Memory B cell (primary cell): ENCODE results near the gene MUC5AC.
"Not testable (repeated sequence)": the region's sequence is repeated elsewhere in the genome, so short reads cannot be mapped to it uniquely, and the experiment has no call there.

ENCODE experiments used
- ATAC-seq: fragments of 150-1000 bp; cut with Tn5 transposase; 2 replicates; pipeline ENCODE4 v1.10.0; 2021; ENCODE audit warnings: low read depth, mild to moderate bottlenecking, moderate library complexity
- DNase-seq, 2 donors: peaks; one replicate each; pipeline ENCODE4 v3.0.0; 2022; ENCODE audit warnings: low spot score in 2 of 2
- H3K27ac Mint-ChIP-seq: one replicate; pipeline ENCODE4 v1.8.0; 2022; ENCODE audit warnings: mild to moderate bottlenecking, moderate library complexity, mixed read lengths
- H3K27me3 Mint-ChIP-seq: one replicate; pipeline ENCODE4 v1.8.0; 2022; ENCODE audit warnings: mixed read lengths
- H3K36me3 Mint-ChIP-seq: one replicate; pipeline ENCODE4 v1.8.0; 2022; ENCODE audit warnings: mild to moderate bottlenecking, mixed read lengths
- H3K4me1 Mint-ChIP-seq: one replicate; pipeline ENCODE4 v1.8.0; 2022; ENCODE audit warnings: mixed read lengths
- H3K4me3 Mint-ChIP-seq: one replicate; pipeline ENCODE4 v1.8.0; 2022; ENCODE audit warnings: mild to moderate bottlenecking, moderate library complexity, mixed read lengths
- H3K9me3 Mint-ChIP-seq: one replicate; pipeline ENCODE4 v1.8.0; 2022; ENCODE audit warnings: mixed read lengths

The MUC5AC gene, protein sequence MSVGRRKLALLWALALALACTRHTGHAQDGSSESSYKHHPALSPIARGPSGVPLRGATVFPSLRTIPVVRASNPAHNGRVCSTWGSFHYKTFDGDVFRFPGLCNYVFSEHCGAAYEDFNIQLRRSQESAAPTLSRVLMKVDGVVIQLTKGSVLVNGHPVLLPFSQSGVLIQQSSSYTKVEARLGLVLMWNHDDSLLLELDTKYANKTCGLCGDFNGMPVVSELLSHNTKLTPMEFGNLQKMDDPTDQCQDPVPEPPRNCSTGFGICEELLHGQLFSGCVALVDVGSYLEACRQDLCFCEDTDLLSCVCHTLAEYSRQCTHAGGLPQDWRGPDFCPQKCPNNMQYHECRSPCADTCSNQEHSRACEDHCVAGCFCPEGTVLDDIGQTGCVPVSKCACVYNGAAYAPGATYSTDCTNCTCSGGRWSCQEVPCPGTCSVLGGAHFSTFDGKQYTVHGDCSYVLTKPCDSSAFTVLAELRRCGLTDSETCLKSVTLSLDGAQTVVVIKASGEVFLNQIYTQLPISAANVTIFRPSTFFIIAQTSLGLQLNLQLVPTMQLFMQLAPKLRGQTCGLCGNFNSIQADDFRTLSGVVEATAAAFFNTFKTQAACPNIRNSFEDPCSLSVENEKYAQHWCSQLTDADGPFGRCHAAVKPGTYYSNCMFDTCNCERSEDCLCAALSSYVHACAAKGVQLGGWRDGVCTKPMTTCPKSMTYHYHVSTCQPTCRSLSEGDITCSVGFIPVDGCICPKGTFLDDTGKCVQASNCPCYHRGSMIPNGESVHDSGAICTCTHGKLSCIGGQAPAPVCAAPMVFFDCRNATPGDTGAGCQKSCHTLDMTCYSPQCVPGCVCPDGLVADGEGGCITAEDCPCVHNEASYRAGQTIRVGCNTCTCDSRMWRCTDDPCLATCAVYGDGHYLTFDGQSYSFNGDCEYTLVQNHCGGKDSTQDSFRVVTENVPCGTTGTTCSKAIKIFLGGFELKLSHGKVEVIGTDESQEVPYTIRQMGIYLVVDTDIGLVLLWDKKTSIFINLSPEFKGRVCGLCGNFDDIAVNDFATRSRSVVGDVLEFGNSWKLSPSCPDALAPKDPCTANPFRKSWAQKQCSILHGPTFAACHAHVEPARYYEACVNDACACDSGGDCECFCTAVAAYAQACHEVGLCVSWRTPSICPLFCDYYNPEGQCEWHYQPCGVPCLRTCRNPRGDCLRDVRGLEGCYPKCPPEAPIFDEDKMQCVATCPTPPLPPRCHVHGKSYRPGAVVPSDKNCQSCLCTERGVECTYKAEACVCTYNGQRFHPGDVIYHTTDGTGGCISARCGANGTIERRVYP (N-terminal part only)

DNA sequence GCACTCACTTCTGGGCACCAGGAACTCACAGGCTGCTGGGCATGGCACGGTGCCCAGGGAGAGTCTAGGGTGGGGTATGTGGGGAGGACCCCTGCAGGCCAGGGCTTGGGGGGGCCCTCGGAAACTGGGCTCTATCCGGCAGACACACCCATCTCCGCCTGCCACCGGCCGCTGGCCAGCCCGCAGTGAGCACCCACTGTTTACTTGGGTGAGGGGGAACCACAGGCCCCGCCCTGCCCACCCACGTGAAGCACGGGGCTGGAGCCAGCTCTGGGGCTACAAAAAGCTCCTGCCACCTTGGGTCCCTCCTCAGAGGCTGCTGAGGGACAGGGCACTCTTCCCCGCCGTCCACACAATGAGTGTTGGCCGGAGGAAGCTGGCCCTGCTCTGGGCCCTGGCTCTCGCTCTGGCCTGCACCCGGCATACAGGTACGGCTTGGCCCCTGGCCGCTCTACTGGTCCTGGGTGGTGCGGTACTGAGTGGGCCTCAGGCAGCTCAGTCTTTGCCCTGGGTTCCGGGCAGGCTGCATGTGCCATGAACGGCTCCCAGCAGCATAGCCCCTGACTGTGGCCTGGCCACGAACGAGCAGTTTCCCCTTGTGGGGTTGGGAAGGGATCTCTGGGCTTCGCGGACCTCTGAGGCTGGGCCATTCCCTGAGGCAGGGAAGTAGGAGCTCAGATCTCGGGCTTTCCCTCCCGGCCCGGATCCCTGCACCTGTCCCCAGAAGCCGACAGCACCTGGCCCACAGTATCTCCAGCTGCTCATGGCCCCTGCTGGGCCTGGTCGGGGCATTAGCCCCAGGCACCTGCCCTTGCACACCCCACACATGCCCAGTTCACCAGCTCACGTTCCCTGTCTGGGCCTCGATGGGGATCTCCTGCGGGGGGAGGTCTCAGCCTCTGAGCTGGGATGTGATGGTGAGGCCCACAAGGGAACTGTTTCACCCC lies at the start of gene MUC5AC:
TSS of gene MUC5AC (plus strand) at position 309 of the 947 bp plus-strand sequence. CDS start at position 356, 47 bp downstream.
- peaks cover 1% of the 10 kb centered on the region for H3K27me3 Mint-ChIP-seq
- no peak within 1 kb of the TSS for H3K27ac Mint-ChIP-seq
- no peaks in the 10 kb centered on the region for H3K4me1 Mint-ChIP-seq
- no peak for ATAC-seq
- H3K9me3 Mint-ChIP-seq: no peaks in the 10 kb centered on the region
- no peaks in the 10 kb centered on the region for H3K36me3 Mint-ChIP-seq
- H3K4me3 Mint-ChIP-seq: no peak within 1 kb of the TSS
- no peak for DNase-seq

DNA sequence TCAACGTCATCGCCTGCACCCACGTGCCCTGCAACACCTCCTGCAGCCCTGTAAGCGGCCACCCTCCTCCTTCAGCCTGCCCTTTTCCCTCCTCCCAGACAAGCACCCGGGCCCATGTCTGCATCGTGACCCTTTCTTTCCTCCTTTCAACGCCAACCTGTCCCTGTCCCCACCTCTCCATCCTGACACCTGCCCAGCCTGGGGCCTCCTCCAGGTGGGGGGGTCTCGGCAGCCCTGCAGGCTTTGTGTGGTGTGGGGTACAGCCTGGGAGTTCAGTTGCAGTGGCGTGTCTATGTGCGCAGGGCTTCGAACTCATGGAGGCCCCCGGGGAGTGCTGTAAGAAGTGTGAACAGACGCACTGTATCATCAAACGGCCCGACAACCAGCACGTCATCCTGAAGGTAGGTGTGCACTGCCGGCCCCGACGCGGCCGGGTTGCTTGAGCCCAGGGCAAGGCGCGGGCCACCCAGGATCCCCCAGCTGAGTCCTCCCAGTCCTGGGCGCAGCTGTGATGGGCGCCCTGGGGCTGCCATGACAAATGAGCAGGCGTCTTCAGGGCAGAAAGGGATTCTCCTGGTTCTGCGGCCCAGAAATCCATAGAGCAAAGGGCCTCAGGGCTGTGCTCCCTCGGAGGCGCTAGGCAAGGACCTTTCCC lies 49.4 kb upstream of the MUC5AC start:
- ATAC-seq: no peak
- Mint-ChIP-seq H3K27ac (no peak overlapping the region), H3K9me3 (no peaks in the 10 kb centered on the region), H3K4me1 (no peaks in the 10 kb centered on the region), H3K27me3 (peaks cover 12% of the 10 kb centered on the region), H3K36me3 (no peaks in the 10 kb centered on the region), H3K4me3 (no peak overlapping the region)
- DNase-seq: no peak

DNA sequence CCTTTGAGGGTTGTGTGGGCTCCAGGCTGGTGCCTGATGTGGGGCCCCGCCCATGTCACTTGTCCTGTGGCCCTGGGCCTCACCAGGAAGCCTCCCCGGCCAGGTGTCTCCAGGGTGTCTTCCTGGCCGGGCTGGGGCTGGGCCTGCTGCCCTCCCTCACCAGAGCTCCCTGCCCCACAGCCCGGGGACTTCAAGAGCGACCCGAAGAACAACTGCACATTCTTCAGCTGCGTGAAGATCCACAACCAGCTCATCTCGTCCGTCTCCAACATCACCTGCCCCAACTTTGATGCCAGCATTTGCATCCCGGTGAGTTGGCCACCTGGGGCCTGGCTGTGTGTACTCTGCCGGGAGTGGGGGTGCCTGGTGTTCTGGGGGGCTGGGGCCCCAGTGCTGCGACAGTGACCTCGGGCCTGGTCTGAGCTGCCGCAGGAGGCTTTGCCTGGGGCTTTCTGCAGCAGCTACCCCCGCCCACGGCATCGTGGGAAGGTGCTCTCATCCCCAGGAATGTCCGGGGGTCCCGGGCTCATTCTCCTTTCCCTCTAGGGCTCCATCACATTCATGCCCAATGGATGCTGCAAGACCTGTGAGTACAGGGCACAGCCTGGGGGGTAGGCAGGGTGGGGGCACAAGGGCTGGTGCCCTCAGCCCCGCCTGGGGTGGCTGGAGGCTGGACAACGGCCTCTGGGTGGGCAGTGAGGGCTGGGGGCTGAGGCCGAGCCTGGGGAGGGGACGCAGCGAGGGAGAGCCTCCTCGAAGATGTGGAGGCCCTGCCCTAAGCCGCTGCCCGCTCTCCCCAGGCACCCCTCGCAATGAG lies 48.4 kb upstream of the MUC5AC start:
- Mint-ChIP-seq H3K27ac (no peak overlapping the region), H3K4me1 (no peaks in the 10 kb centered on the region), H3K9me3 (no peaks in the 10 kb centered on the region), H3K36me3 (no peaks in the 10 kb centered on the region), H3K4me3 (no peak overlapping the region), H3K27me3 (peaks cover 12% of the 10 kb centered on the region)
- no peak for ATAC-seq
- no peak for DNase-seq

DNA sequence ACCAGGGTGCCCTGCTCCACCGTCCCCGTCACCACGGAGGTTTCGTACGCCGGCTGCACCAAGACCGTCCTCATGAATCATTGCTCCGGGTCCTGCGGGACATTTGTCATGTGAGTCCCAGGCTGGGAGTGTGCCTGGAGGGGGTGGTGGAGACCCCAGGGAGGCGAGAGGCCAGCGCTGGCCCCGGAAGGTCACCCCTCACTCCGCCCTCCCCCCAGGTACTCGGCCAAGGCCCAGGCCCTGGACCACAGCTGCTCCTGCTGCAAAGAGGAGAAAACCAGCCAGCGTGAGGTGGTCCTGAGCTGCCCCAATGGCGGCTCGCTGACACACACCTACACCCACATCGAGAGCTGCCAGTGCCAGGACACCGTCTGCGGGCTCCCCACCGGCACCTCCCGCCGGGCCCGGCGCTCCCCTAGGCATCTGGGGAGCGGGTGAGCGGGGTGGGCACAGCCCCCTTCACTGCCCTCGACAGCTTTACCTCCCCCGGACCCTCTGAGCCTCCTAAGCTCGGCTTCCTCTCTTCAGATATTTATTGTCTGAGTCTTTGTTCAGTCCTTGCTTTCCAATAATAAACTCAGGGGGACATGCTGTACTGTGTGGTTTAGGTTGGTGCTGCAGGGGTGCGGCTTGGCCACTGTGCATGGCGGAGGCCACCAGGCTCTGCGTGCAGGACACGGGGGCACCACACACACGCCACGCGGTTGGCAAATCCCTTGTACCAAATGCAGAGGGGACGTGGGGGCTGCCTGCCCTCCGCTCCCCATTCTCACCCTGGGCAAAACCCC lies 47.6 kb upstream of the MUC5AC start:
- H3K4me1 Mint-ChIP-seq: peaks cover 2% of the 10 kb centered on the region
- no peak for ATAC-seq

DNA sequence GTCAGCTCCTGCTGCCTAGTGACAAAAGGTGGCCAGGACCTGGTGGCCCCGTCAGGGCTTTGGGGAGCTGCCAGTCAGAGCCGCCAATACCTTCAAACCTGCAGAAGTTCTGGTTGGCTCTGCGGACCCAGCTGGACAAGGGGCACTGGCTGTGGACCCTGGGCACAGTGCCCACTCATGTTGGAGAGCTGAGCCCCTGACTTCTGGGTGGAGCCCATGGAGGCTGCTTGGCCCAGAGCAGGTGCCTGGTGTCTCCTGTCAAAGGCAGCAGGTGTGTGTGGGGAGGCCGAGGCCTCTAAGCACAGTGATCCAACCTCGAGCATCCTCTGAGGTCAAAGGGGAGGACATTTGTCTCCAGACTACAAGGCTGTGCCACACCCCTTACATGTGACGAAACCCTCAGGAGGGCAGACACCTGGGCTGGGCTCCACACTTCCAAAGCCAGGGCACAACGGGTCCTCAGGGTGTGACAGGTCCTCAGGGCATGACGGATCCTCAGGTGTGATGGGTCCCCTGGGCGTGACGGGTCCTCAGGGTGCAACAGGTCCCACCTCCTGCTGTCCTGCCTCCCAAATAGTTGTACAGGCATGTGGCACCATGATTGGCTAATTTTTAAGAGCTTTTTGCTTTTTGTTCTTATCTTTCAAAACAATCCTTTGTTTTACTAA lies 46.1 kb upstream of the MUC5AC start:
- H3K27ac Mint-ChIP-seq: no peak overlapping the region
- no peak for ATAC-seq
- DNase-seq: no peak
- H3K36me3 Mint-ChIP-seq: no peaks in the 10 kb centered on the region
- no peak overlapping the region for H3K4me3 Mint-ChIP-seq
- no peaks in the 10 kb centered on the region for H3K9me3 Mint-ChIP-seq
- peaks cover 2% of the 10 kb centered on the region for H3K4me1 Mint-ChIP-seq
- peaks cover 9% of the 10 kb centered on the region for H3K27me3 Mint-ChIP-seq

More for the DNA sequence above, 47.6 kb upstream of the MUC5AC start:
- Mint-ChIP-seq H3K9me3 (no peaks in the 10 kb centered on the region), H3K27ac (no peak overlapping the region), H3K4me3 (no peak overlapping the region), H3K36me3 (no peaks in the 10 kb centered on the region), H3K27me3 (peaks cover 12% of the 10 kb centered on the region)
- no peak for DNase-seq

DNA sequence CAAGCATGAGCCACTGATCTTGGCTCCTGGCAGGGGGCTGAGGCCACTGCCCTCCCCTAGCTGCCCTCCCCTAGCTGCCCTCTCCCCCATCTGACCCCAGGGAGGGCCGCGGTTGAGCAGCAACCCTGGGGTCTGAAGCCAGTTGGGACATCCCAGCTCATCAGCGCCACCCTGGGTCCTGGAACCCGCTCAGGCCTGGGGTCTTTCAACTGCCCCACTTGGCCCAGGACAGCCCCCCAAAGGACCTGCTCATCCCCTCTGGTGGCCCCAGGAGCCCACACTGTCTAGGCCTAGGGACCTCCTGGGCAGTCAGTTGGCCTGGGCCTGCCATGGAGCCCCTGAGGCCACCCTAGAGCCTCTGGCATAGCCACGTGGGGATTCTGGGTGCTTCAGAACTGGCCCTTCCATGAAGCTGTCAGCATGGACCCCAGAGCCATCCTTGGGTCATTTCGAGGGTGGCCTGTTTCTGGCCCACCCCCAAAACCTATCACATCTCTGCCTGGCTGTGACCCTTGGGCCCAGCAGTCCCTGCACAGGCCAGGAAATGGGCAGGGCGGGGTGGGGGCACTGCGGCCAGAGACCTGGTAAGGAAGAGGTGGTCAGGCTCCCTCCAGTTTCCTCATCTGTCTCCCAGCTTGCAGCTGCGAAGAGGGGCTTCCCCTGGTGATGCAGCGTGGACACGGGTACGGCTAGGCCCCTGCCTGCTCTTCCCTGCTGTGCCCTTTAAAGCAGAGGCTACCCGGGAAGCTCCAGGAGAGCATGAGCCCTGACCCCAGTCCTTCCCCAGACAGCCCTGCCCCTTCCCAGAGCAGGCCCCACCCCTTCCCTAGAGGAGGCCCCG lies 45.2 kb upstream of the MUC5AC start:
- Mint-ChIP-seq H3K27me3 (peaks cover 9% of the 10 kb centered on the region), H3K27ac (no peak overlapping the region), H3K9me3 (no peaks in the 10 kb centered on the region), H3K36me3 (no peaks in the 10 kb centered on the region), H3K4me3 (no peak overlapping the region), H3K4me1 (peaks cover 2% of the 10 kb centered on the region)
- ATAC-seq (no peak), DNase-seq (no peak)

DNA sequence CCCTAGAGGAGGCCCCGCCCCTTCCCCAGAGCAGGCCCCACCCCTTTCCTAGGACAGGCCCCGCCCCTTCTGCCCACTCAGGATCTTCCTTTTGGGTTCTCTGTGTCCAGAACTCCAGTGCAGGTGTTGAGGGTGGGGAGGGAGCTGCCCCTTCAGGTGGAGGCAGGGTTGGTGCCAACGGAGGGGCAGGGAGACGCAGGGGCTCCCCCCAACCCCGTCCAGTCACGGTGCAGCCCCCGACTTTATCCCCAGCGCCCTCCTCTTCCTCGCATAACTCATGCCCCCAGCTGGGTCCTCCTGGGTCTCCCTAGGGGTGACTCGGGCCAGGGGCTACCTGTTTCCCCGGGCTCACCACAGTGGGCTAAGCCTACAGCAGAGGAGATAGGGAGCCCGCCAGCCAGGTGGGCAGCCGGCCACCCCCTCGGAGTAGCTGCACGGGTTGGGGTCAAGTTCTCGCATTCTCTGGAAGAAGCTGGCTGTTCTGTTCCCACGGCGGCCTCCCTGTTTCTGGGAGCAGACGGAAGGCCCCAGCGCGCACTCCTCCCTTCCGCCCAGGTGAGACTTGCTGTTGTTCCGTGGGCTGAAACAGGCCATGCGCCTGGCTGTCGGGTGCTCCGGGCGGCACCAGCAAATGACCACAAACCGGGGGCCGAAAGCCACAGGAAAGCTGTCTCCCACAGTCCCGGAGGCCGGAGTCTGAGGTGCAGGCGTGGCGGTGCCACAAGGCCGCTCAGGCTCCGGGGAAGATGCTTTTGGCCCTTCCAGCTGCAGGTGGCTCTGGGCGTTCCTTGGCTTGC lies 44.1 kb upstream of the MUC5AC start:
- H3K4me1 Mint-ChIP-seq: peaks cover 2% of the 10 kb centered on the region
- no peak overlapping the region for H3K27ac Mint-ChIP-seq
- DNase-seq (no peak), ATAC-seq (no peak)
- no peak overlapping the region for H3K4me3 Mint-ChIP-seq
- H3K9me3 Mint-ChIP-seq: no peaks in the 10 kb centered on the region
- H3K36me3 Mint-ChIP-seq: no peaks in the 10 kb centered on the region
- peaks cover 9% of the 10 kb centered on the region for H3K27me3 Mint-ChIP-seq

DNA sequence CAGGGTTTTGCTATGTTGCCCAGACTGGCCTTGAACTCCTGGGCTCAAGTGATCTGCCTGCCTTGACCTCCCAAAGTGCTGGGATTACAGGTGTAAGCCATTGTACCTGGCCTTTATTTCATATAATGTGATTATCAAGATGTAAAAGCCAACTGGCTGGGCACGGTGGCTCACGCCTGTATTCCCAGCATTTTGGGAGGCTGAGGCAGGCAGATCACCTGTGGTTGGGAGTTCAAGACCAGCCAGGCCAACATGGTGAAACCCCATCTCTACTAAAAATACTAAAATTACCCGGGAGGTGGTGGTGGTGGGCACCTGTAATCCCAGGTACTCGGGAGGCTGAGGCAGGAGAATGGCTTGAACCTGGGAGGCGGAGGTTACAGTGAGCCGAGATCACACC lies 42.5 kb upstream of the MUC5AC start:
- H3K27ac Mint-ChIP-seq, ATAC-seq, DNase-seq, H3K4me3 Mint-ChIP-seq, H3K36me3 Mint-ChIP-seq, H3K4me1 Mint-ChIP-seq, H3K9me3 Mint-ChIP-seq: not testable (repeated sequence)
- H3K27me3 Mint-ChIP-seq: peaks cover 13% of the 10 kb centered on the region

DNA sequence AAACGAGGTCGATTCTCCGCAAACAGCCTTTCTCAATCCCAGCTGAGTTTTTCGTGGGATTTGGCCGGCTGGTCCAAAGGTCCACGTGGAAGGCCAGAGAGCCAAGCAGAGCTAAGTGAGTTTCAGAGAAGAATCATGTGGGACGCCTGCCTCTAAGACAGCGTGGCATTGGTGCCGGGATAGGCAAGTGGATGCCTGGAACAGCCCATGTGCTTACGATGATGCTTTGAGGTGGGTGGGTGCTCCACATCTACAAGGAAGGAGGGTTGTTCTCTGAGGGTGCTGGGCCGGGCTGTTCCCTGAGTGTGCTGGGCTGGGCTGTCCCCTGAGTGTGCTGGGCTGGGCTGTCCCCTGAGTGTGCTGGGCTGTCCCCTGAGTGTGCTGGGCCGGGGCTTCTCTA lies 41.6 kb upstream of the MUC5AC start:
- H3K27me3 Mint-ChIP-seq: peaks cover 11% of the 10 kb centered on the region
- H3K4me3 Mint-ChIP-seq: no peak overlapping the region
- H3K27ac Mint-ChIP-seq: no peak overlapping the region
- DNase-seq (no peak), ATAC-seq (no peak)
- H3K36me3 Mint-ChIP-seq: no peaks in the 10 kb centered on the region
- peaks cover 2% of the 10 kb centered on the region for H3K4me1 Mint-ChIP-seq
- no peaks in the 10 kb centered on the region for H3K9me3 Mint-ChIP-seq
